T-helper 2 cell (primary cell): ENCODE data around the gene EIF2B2.
A peak's percentile ranks its signal among the peaks of the same experiment; 100 is the strongest.
"Not testable (repeated sequence)": the region's sequence is repeated elsewhere in the genome, so short reads cannot be mapped to it uniquely, and the experiment has no call there.

ENCODE experiments used
- DNase-seq, 5 experiments: peaks; one replicate each; pipeline versions ENCODE4 v3.0.0 to v3.0.0-alpha.2; 2012 to 2022

EIF2B2 gene

DNA sequence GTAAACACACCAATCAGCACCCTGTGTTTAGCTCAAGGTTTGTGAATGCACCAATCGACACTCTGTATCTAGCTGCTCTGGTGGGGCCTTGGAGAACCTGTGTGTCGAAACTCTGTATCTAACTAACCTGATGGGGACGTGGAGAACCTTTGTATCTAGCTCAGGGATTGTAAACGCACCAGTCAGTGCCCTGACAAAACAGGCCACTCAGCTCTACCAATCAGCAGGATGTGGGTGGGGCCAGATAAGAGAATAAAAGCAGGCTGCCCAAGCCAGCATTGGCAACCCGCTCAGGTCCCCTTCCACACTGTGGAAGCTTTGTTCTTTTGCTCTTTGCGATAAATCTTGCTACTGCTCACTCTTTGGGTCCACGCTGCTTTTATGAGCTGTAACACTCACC is 6.9 kb upstream of the EIF2B2 start:
- not testable (repeated sequence) for DNase-seq

DNA sequence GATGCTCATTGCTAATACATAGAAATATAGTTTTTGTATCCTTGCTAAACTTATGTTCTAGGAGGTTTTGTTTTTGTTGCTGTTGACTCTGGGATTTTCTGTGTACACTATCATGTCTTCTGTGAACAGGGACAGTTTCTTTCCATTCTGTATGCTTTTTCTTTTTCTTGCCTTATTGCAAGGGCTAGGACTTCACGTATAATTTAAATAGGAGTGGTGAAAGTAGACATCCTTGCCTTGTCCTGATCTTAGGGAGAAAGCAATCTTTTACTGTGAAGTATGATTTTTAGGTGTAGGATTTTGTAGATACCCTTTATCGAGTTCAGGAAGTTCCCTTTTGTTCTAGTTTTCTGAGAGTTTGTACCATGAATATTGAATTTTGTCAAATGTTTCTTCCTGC is 1.5 kb upstream of the EIF2B2 start:
- DNase-seq = no peak

DNA sequence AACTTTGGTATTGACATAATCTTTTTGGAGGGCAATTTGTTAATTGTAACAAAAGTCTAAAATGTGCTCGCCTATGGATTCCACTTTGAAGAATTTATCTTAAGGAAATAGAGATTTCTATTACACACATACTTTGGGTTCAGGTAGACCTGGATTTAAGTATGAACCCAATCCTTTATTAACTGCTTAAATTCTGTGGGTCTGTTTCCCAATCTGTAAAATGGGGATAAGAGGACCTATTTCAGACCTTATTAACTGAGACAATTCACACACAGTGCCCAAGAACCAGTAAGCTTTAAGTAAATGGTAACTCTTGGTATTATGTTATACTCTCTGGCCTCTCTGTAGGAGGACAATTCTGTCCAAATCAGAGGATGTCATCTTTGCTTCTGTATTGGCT is 822 bp upstream of the EIF2B2 start:
- DNase-seq = no peak

DNA sequence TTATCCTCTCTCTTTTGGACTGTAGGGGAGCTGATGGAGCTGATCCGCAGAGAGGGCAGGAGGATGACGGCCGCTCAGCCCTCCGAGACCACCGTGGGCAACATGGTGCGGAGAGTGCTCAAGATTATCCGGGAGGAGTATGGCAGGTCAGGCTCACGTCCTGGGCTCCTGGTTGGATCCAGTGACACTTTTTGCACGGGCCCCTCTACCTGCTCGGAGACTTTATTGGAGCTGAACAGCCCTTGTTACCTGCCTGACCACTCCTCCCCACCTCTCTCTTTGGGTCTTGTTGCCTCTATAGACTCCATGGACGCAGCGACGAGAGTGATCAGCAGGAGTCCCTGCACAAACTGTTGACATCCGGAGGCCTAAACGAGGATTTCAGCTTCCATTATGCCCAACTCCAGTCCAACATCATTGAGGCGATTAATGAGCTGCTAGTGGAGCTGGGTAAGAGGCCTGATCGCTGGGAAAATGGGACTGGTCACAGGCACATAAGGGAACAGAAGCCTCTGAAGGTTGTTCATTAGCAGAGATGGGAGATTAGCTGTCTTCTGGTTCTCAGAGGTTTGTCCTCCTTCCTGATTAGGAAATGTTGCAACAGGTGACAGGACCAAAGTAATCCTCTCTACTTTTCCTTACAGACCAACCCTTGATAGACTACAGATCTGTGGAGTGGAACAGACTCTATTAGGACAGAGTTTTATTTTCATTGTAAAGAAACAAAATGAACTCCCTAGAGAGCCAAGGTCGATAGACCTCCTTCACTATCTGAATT is 718 bp downstream of the EIF2B2 start:
- peak in 1 of 5 experiments; percentile 19 for DNase-seq

DNA sequence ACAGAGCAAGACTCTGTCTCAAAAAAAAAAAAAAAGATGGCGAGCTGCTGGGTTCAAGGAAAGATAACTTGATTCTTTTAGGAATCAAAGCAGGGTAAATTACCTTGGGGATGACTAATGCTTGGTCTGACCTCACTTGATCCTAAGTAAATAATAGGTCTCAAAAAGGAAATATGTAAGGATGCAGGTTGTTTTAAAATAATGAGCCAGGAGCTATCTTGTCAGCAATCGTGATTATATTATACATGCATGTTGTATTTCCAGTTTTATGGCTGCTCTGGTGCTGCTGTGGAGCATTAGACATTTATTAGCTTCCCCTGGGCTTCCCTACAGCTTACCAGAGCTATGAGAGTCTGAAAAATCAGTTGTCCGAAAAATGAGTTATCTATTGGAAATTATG is 2.6 kb downstream of the EIF2B2 start:
- DNase-seq = no peak

DNA sequence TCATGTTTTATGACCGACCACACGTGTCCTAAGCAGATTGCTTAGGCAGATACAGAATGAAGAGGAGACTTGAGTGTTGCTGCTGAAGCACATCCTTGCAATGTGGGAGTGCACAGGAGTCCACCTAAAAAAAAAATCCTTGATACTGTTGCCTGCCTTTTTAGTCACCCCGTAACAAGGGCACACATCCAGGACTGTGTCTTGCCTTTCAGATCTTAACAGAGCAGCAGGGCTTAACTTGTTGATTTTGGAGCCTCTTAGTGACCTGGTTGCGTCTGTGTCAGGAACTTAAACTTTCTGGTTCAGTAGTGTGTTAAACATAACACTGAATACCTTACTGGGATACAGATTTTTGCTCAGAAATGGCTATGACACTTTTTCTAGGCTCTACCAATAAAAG is 6.5 kb downstream of the EIF2B2 start:
- DNase-seq = no peak

DNA sequence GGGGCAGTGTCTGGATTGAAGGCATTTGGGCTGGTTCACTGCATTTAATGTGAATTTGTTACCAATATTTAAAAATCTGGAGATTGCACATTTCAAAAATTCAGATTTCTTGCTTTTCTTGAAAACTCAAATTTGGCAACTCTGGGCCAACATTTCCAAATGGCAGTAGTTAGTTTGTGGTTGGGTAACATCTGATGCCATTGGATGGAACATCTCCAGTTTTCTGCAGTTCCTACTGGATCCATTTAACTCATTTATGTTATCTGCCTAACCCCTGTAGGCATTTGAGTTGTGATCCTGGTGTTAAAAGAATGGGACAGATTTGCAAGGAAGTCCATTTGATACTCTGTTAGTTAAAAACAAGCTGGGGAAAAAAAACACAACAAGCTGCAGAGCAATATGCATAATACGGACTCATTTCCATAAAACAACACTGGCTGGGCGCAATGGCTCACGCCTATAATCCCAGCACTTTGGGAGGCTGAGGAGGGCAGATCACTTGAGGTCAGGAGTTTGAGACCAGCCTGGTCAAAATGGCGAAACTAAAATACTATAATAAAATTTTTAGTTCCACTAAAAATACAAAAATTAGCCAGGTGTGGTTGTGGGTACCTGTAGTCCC is 7.9 kb downstream of the EIF2B2 start:
- DNase-seq = no peak

DNA sequence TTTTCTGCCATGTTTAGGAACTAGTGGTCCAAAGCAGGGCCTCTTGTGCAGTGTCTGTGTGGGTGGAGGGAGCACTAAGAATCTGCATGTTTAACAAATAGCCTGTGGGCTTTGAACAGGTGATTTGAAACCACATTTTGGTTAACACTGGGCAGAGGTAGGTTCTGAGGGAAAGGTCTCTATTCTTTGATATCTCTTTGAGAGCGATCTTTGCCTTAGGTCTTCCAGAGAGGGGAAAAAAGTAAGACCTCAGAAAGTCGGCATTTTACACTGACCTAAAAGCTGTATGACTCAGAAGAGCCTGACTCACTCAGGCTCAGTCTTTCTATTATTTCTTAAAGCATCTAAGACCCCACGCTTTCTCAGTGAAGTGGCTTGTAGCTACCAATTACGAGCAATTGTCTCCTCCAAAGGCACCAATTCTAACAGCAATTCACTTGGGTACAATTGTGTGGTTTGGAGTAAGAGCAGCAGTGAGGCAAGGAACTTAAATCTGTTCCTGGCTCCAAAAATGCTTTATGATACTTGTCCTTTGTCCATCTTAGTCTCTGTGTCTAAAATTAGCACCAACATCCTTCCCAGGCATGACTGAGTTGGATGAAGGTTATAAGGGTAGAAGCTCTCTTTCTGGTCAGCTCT is 8.8 kb downstream of the EIF2B2 start:
- no peak for DNase-seq

DNA sequence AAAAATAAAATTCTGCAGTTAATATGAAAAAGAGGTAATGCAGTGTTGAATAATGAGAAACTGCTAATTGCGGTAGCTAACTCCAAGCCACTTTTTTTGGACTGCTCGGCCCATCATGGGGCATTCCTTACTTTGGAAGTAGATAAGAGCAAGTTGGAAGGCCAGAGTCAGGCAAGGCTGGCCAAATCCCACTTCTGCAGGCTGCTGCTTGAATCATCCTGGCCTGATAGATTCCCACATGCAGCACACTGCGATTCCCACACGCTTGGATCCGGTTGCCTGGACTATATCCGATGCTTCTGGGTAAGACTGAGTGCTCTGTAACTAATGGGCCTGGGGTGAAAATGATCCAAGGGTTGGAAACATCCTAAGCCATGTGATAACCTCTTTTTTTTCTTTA is 10.6 kb downstream of the EIF2B2 start:
- no peak for DNase-seq

DNA sequence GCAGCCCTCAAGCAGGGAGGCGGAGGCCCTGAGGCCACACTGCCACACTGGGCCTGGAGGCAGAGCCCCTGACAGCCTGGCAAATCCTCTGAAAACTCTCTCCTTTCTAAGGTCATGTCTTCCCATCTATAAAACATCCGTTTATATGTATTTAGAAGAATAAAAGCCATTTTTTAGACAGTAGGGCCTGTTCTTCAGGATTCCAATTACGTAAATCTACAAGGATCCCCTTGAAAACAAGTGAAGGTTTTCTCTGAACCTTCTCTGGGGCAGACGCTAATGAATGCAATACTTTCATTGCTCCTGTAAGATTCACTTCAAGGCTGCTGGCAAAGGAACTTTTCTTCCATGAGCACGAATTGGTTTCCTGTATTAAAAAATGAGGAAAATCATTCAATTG is 12.8 kb downstream of the EIF2B2 start:
- DNase-seq = no peak

DNA sequence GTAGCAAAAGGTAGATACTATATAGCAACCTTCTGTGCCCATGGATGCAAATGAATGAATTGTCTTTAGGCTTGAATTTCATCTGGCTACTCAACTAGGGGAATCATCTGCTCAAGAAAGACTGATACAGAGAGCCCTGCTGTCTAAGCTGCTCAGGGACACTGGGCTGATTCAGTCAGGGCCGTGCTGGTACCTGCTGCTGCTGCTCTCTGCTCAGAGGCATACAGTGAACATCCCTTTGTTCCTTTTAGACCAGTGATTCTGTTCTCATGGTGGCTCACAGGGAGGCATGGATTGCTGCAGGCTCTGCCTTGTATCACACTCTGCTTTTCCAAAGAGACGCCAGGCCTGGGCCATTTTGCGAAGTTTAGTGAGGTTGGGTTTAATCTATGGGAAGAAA is 14.1 kb downstream of the EIF2B2 start:
- DNase-seq = no peak

DNA sequence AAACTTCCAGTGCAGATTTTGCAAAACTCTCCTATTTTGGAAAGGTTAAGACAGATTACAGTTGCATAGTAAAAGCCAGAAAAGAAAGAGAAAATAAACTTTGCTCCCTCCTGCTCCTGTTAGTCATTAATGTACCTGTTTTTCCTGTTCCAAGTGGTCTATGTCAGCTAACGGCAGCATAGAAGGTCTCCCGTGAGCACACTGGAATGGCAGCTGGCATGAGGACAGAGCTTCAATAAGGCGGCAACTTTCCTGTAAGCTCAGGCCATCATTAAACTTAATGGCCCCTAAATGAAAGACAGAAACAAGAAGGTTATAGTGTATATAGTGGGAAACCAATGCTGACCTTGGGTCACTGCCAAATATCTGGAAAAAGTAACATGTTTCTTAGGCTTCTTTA is 16.0 kb downstream of the EIF2B2 start:
- DNase-seq = no peak

DNA sequence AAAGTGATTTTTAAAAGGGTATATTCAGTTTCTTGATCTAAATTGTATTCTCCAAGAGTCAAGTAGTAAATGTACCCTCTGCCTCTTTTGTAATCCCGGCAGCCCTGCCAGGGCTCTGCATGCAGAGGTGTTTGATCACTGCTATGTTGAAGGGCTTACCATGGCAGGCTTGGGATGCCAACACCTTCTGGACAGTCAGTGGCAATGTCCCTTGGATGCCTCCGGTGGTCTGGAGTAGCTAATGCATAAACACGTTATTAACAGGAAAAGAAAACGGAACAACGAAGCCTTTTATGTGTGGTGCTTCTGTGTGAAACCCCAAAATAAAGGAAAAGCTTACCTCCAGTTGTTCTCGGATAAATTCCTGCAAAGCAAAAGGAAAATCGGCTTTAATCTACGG is 19.9 kb downstream of the EIF2B2 start:
- no peak for DNase-seq

DNA sequence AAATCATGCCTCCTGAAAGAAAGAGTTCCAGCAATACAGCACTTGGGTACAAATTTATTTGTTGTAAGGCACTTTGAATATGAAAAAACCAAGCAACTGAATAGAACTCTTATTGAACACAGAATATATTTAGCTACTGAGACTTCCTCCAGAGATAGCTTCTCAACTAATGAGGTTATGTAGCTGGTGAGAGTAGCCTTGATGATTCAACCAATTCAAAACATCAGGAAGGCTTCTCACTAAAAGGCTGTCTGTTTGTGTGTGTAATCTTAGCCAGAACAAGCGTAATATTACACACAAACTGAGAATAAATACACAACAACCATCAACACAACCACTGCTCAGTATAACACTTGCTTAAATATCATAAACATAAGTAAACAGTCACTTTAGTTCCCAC is 20.4 kb downstream of the EIF2B2 start:
- no peak for DNase-seq

DNA sequence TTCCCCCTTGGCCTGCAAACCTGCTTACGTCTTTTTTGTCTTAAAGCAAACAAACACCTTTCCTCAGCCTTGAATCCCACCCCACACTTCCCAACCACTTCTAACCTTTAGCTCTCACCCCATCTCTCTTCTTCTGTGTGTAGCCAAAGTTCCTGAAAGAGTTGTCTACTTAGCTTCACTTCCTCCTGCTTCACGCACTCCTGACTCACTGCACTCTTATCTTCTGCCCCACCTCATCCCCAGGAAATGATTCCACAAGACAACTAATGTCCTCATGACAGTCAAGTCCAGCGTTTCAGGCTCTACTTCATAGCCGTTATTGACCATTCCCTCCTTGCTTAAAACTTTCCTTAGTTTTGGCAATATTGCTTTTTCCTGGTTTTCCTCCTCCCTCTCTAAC is 22.4 kb downstream of the EIF2B2 start:
- no peak for DNase-seq

DNA sequence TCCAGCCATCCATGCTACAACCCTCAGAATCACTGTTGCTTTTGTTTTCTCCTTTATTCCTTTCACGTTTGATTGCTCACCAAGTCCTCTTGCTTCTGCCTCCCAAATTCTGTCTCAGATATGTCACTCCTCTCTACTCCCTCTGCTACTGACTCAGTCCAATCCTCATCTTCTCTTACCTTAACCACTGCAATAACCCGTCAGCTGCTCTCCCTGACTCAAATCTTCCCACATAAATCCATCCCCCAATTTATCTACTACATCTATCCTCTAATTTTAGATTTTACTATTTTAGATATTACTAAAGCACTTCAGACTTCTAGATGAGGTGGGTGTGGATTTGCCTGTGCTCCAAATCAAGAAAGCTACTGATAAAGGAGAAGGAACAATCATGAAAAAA is 23.2 kb downstream of the EIF2B2 start:
- DNase-seq = no peak

DNA sequence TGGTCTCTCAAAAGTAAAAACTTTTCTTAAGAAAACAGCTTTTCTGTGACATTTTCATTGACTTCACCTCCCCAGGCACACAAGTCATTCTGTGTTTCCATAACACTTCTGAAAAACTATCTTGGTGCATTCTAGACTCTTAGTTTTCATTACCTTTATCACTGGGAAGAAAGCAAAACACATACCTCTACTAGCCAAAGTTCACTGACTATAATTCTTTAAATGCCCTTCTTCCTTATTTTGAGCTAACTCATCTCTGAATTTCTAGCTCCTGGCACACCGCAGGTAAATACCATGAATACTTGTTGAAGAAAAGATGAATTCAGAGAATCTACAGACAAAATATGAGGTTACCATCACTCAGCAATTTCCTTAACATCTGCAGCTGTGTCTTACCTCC is 27.4 kb downstream of the EIF2B2 start:
- no peak for DNase-seq

DNA sequence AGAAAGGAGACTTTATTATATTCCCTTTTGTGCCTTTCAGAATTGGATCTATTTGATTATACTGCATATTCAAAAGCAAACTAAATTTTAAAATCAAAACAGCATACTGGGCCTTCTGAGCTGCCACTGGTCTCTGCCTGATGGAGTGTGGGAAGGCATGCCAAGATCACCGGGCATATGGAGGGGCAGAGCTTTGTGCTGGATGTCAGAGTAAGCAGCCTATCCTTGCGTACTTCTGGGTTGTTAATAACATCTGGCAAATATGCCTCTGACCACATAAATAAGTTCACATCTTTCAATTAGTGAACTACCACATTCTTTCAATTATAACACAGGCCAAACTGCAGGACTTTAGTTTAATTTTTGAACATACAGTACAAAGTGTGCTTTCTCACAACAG is 30.2 kb downstream of the EIF2B2 start:
- no peak for DNase-seq

DNA sequence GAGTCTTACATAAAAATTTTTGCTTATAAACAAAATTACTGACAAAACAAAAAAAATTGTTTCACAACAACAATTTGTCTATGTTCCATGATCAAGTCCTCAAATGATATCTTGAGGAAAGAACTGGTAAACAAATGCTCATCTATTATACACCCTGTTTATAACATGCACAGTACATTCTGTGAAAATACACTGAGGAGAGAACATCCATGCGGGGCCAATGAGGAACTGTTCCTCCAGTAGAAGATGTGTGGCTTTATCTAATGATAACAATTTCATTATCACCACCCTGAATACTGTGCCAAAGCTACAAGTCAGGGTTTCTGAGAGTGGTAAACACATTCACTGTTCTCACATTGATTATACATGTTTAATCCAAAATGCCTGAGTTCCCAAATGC is 37.8 kb downstream of the EIF2B2 start:
- no peak for DNase-seq

DNA sequence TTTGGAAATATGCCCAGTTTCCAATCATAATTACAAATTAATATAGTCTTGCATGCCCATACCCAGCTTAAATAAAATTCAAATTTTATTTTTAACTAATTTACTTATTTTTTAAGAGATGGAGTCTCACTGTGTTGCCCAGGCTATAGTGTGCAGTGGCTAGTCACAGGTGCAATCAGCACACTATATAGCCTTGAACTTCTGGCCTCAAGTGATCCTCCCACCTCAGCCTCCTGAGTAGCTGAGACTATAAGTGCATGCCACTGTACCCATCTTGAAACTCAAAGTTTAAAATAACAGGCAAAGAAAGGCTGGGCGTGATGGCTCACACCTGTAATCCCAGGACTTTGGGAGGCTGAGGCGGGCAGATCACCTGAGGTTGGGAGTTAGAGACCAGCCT is 38.2 kb downstream of the EIF2B2 start:
- no peak for DNase-seq

DNA sequence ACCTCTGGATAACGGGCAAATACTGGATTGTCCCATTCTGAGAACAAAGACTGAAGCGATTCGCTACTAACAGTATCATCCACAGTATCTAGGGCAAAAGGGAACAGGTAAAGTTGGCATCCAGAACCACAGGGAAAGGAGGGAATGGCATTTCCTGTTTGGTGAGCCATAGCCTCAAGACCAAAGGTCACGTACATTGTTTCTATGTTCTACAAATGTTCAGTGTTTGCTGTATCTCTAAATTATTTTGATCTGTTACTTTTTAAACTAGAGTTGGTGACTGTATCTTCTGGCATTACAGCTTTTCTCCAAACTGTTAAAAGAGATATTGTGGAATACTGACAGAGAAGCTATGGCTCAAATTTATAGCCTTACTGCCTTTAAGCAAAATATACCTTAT is 38.9 kb downstream of the EIF2B2 start:
- no peak for DNase-seq

DNA sequence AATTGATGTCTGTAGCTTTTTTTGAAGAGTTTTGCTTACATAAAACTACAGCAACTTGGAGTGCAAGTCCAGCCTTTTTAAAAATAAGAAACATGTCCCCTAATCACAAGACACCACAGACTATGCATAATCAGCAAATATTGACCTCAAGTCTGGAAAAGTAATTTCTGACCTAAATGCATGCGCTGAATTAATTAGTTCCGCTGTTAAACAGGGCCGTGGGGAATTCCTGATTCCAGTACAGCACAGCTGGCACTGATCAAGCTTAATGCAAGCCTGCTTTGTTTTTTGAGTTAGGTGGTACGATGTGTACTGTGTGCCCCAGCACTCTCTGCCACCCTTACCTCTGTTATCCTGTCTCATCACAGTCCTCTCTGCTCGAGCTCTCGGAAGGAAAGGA is 39.3 kb downstream of the EIF2B2 start:
- DNase-seq = no peak

DNA sequence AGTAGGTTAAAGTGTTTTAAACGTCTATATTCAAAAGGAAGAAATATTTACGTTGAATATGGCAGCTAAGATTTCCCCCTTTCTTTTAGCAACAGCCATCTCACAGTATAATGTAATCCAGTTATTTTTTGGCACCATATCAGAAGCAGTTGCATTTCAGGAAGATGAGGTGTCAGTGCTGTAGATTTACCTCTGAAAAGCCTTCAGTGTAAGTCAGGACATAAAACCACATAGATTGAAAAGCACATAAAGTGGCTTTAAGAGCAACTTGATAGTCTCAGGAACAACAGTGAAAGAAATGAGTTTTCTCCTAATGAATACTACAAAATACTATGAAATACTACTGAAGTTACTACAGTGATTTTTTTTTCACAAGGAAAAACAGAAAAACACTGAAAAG is 41.6 kb downstream of the EIF2B2 start:
- peak in 1 of 5 experiments; percentile 2 for DNase-seq

DNA sequence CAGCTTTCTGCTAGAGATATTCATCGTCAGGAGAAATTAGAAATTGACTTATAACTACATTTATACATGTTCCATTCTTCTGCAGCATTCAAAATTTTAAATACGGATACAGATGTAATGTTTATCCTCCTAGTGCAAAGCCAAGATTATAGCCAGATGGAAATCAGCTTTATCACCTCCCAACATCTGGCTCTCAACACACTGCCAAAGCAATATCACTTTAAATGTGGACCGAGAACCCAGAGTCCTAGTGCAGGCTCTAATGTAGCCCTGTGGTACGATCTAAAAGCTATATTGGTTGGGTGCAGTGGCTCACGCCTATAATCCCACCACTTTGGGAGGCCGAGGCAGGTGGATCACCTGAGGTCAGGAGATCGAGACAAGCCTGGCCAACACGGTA is 42.0 kb downstream of the EIF2B2 start:
- DNase-seq = no peak
